Measurements from ENCODE around the gene SBNO1.
"Not testable (repeated sequence)": the region's sequence is repeated elsewhere in the genome, so short reads cannot be mapped to it uniquely, and the experiment has no call there.

The SBNO1 gene

DNA sequence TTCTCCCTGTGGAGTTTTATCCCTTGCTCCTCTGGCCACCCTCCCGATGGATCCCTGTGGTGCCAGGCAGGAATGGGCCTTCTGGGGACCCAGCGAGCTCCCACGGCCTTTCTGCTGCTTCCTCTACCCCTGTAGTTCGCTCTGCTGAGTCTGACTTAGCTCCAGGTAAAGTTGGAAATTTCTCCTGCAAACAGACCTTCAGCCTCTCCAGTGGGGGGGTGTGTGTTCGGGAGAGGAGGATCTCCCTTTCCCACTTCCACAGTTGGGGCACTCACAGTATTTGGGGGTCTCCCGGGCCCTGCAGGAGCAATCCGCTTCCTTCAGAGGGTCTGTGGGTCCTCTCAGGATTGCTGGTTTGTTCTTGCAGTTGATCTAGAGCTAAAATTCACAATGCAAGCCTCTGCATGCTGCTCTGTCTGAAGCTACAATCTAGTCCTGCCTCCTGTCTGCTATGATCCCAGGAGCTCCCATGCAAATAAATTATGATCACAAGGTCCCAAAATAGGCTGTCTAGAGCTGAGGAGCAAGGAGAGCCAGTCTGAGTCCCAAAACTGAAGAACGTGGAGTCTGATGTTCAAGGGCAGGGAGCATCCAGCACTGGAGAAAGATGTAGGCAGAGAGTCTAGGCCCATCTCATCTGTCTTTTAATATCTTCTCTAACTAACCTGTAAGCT is 113.1 kb downstream of the SBNO1 start:
- H4K20me1 ChIP-seq (ENCODE audit: insufficient read depth, low read length), result no peaks in the 10 kb centered on the region
- peaks cover 44% of the 10 kb centered on the region for H3K79me2 ChIP-seq (ENCODE audit: low read length)
- no peaks in the 10 kb centered on the region for H3K27me3 ChIP-seq (replicated peaks; ENCODE audit: insufficient read depth, low read length)
- no peak for DNase-seq
- no peak overlapping the region for H2AFZ ChIP-seq (ENCODE audit: low read length)
- H3K4me1 ChIP-seq (ENCODE audit: low read length), result no peaks in the 10 kb centered on the region
- H3K36me3 ChIP-seq (replicated peaks; ENCODE audit: insufficient read depth, low read length), result 0 out of 2 replicates have a peak, but pooled peaks cover 3% of the 10 kb centered on the region
- TF ChIP-seq EZH2phosphoT487 (IDR thresholded peaks at IDR 0.05; ENCODE audit: low read length) (no peak), EZH2 (optimal IDR thresholded peaks at IDR 0.05; ENCODE audit: low read depth, low read length) (no peak)
- TF ChIP-seq, protein P1, sequence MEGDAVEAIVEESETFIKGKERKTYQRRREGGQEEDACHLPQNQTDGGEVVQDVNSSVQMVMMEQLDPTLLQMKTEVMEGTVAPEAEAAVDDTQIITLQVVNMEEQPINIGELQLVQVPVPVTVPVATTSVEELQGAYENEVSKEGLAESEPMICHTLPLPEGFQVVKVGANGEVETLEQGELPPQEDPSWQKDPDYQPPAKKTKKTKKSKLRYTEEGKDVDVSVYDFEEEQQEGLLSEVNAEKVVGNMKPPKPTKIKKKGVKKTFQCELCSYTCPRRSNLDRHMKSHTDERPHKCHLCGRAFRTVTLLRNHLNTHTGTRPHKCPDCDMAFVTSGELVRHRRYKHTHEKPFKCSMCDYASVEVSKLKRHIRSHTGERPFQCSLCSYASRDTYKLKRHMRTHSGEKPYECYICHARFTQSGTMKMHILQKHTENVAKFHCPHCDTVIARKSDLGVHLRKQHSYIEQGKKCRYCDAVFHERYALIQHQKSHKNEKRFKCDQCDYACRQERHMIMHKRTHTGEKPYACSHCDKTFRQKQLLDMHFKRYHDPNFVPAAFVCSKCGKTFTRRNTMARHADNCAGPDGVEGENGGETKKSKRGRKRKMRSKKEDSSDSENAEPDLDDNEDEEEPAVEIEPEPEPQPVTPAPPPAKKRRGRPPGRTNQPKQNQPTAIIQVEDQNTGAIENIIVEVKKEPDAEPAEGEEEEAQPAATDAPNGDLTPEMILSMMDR (IDR thresholded peaks at IDR 0.05; ENCODE audit: low read length), result no peak
- H3K27ac ChIP-seq (ENCODE audit: low read length), result no peak overlapping the region
- H3K4me3 ChIP-seq (ENCODE audit: low read length), result no peak overlapping the region
- no peaks in the 10 kb centered on the region for H3K9me3 ChIP-seq (replicated peaks; ENCODE audit: insufficient read depth, low read length)
- no peaks in the 10 kb centered on the region for H3F3A ChIP-seq (ENCODE audit: insufficient read depth, low read length)
- no peaks in the 10 kb centered on the region for H3K9me2 ChIP-seq (replicated peaks; ENCODE audit: insufficient read depth, low read length)
- no peak overlapping the region for H3K9ac ChIP-seq (ENCODE audit: low read length)
- H3K4me2 ChIP-seq (ENCODE audit: low read depth, low read length), result no peak overlapping the region

- Histone ChIP-seq H3K9me3 (replicated peaks; ENCODE audit: insufficient read depth, low read length) (no peaks in the 10 kb centered on the region), H3K4me2 (ENCODE audit: low read depth, low read length) (no peak overlapping the region), H4K20me1 (ENCODE audit: insufficient read depth, low read length) (no peaks in the 10 kb centered on the region), H3K4me3 (ENCODE audit: low read length) (no peak overlapping the region), H3K27me3 (replicated peaks; ENCODE audit: insufficient read depth, low read length) (no peaks in the 10 kb centered on the region), H3K9me2 (replicated peaks; ENCODE audit: insufficient read depth, low read length) (no peaks in the 10 kb centered on the region), H3K9ac (ENCODE audit: low read length) (no peak overlapping the region), H3F3A (ENCODE audit: insufficient read depth, low read length) (no peaks in the 10 kb centered on the region), H2AFZ (ENCODE audit: low read length) (no peak overlapping the region), H3K79me2 (ENCODE audit: low read length) (peaks cover 50% of the 10 kb centered on the region), H3K27ac (ENCODE audit: low read length) (no peak overlapping the region), H3K4me1 (ENCODE audit: low read length) (no peaks in the 10 kb centered on the region), H3K36me3 (replicated peaks; ENCODE audit: insufficient read depth, low read length) (0 out of 2 replicates have a peak, but pooled peaks cover 3% of the 10 kb centered on the region)
- TF ChIP-seq, protein P1 (IDR thresholded peaks at IDR 0.05; ENCODE audit: low read length), result no peak
- TF ChIP-seq EZH2phosphoT487 (IDR thresholded peaks at IDR 0.05; ENCODE audit: low read length) (no peak), EZH2 (optimal IDR thresholded peaks at IDR 0.05; ENCODE audit: low read depth, low read length) (no peak)
- DNase-seq, result no peak
Observed at GRCh38 chr12:123250471-123251383, 113.9 kb downstream of the SBNO1 start.

- not testable (repeated sequence) for H3K9me3 ChIP-seq (replicated peaks; ENCODE audit: insufficient read depth, low read length); H3F3A ChIP-seq (ENCODE audit: insufficient read depth, low read length); H2AFZ ChIP-seq (ENCODE audit: low read length); H3K4me1 ChIP-seq (ENCODE audit: low read length); H3K9ac ChIP-seq (ENCODE audit: low read length); H4K20me1 ChIP-seq (ENCODE audit: insufficient read depth, low read length); H3K36me3 ChIP-seq (replicated peaks; ENCODE audit: insufficient read depth, low read length); DNase-seq; H3K9me2 ChIP-seq (replicated peaks; ENCODE audit: insufficient read depth, low read length); H3K4me3 ChIP-seq (ENCODE audit: low read length); H3K27me3 ChIP-seq (replicated peaks; ENCODE audit: insufficient read depth, low read length); H3K27ac ChIP-seq (ENCODE audit: low read length); H3K4me2 ChIP-seq (ENCODE audit: low read depth, low read length)
- peaks cover 56% of the 10 kb centered on the region for H3K79me2 ChIP-seq (ENCODE audit: low read length)
Observed at GRCh38 chr12:123248996-123249741, 115.5 kb downstream of the SBNO1 start.

DNA sequence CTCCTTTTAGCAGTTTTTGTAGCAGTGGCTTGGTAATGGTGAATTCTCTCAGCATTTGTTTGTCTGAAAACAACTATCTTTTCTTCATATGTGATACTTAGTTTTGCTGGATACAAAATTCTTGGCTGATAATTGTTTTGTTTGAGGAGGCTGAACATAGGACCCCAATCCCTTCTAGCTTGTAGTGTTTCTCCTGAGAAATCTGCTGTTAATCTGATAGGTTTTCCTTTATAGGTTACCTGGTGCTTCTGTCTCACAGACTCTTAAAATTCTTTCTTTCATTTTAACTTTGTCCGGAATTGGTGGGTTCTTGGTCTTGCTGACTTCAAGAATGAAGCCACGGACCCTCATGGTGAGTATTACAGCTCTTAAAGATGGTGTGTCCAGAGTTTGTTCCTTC is 116.5 kb downstream of the SBNO1 start:
- H3K9me2 ChIP-seq (replicated peaks; ENCODE audit: insufficient read depth, low read length); H3K27ac ChIP-seq (ENCODE audit: low read length); H3K9ac ChIP-seq (ENCODE audit: low read length); H3K36me3 ChIP-seq (replicated peaks; ENCODE audit: insufficient read depth, low read length); H3K4me3 ChIP-seq (ENCODE audit: low read length); H3K27me3 ChIP-seq (replicated peaks; ENCODE audit: insufficient read depth, low read length); H2AFZ ChIP-seq (ENCODE audit: low read length); H4K20me1 ChIP-seq (ENCODE audit: insufficient read depth, low read length); H3F3A ChIP-seq (ENCODE audit: insufficient read depth, low read length); H3K9me3 ChIP-seq (replicated peaks; ENCODE audit: insufficient read depth, low read length); H3K4me2 ChIP-seq (ENCODE audit: low read depth, low read length); H3K4me1 ChIP-seq (ENCODE audit: low read length); DNase-seq: not testable (repeated sequence)
- H3K79me2 ChIP-seq (ENCODE audit: low read length), result peaks cover 60% of the 10 kb centered on the region
